ENCODE measurements around the gene VSIG10L2.

- TF ChIP-seq, protein P1, sequence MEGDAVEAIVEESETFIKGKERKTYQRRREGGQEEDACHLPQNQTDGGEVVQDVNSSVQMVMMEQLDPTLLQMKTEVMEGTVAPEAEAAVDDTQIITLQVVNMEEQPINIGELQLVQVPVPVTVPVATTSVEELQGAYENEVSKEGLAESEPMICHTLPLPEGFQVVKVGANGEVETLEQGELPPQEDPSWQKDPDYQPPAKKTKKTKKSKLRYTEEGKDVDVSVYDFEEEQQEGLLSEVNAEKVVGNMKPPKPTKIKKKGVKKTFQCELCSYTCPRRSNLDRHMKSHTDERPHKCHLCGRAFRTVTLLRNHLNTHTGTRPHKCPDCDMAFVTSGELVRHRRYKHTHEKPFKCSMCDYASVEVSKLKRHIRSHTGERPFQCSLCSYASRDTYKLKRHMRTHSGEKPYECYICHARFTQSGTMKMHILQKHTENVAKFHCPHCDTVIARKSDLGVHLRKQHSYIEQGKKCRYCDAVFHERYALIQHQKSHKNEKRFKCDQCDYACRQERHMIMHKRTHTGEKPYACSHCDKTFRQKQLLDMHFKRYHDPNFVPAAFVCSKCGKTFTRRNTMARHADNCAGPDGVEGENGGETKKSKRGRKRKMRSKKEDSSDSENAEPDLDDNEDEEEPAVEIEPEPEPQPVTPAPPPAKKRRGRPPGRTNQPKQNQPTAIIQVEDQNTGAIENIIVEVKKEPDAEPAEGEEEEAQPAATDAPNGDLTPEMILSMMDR (IDR thresholded peaks at IDR 0.05; ENCODE audit: insufficient read depth, low read length, poor library complexity, severe bottlenecking), result no peak
- TF ChIP-seq EZH2phosphoT487 (conservative IDR thresholded peaks at IDR 0.05; ENCODE audit: low read length), result no peak
Observed at GRCh38 chr11:125923633-125924032, 22.2 kb upstream of the VSIG10L2 start.
